Endothelial cell of umbilical vein (primary cell): ENCODE data around the gene DLK1. TPM values are rescaled to one million over a fixed set of nuclear protein-coding genes. Genes with fewer than 3 reads are reported as not detected.

Experiments used
- BruUV-seq: library from RNA; stranded (reverse); fragments of 400-500 nt; replicated peaks from 2 replicates; lab custom pipeline; 2021; lab: Mats Ljungman, UMichigan
- CTCF ChIA-PET: fragments of 300-600, 350-600 bp; sonication (Branson Sonifier 250); formaldehyde crosslinking; loops from one replicate; lab custom pipeline; 2021; ENCODE audit warnings: antibody characterized with exemption, inconsistent platforms; lab: Charles Lee
- POLR2A ChIA-PET: fragments of 300-600, 350-600 bp; sonication (Branson Sonifier 250); formaldehyde crosslinking; loops from one replicate; lab custom pipeline; 2021; ENCODE audit warnings: antibody characterized with exemption, inconsistent platforms; lab: Charles Lee
- DNase-seq: peaks from one replicate; pipeline ENCODE4 v3.0.0-alpha.2; 2011; ENCODE audit warnings: low read depth, low spot score
- FAIRE-seq: peaks from 2 replicates; lab custom pipeline; 2011; peaks lifted over from hg19 to GRCh38; lab: Jason Lieb, UNC
- H2AFZ ChIP-seq: 2 replicates; pipeline ENCODE4 v1.6.0; 2012; ENCODE audit warnings: low read depth, low read length, control low read depth, inconsistent platforms
- H3K27ac ChIP-seq: 2 replicates; pipeline ENCODE4 v1.5.1; 2011; ENCODE audit warnings: low read depth, mild to moderate bottlenecking, control low read depth, low read length, moderate library complexity; ENCODE audit not compliant: insufficient read depth
- H3K27me3 ChIP-seq, 2 experiments: 2 replicates each; pipeline versions ENCODE4 v1.6.0 to v1.6.1; 2011; ENCODE audit warnings: low read length in 2 of 2, mixed read lengths in 1 of 2; ENCODE audit not compliant: control insufficient read depth in 2 of 2, insufficient read depth in 2 of 2
- H3K36me3 ChIP-seq, 2 experiments: 2 replicates in 1 of 2; 3 replicates in 1 of 2; pipeline ENCODE4 v1.5.1; 2011; ENCODE audit warnings: low read length in 2 of 2, mild to moderate bottlenecking in 1 of 2, moderate library complexity in 1 of 2; ENCODE audit not compliant: control insufficient read depth in 2 of 2, insufficient read depth in 2 of 2; ENCODE audit errors: extremely low read depth in 1 of 2
- H3K4me1 ChIP-seq: 3 replicates; pipeline ENCODE4 v1.5.1; 2011; ENCODE audit warnings: mild to moderate bottlenecking, low read length; ENCODE audit not compliant: control insufficient read depth, insufficient read depth; ENCODE audit errors: extremely low read depth
- H3K4me2 ChIP-seq: 2 replicates; pipeline ENCODE4 v1.6.1; 2011; ENCODE audit warnings: low read length, control low read depth, mixed read lengths; ENCODE audit not compliant: insufficient read depth
- H3K4me3 ChIP-seq, 3 experiments: fragments of 200-600 bp in 1 of 3; sonication (generic), shearing (Covaris generic) in 1 of 3; replicated peaks in 1 of 3; 2 replicates each; pipeline ENCODE4 v1.5.1; 2011 to 2016; ENCODE audit warnings: control low read depth in 3 of 3, low read length in 3 of 3, mild to moderate bottlenecking in 2 of 3, inconsistent platforms in 1 of 3, low read depth in 1 of 3, moderate library complexity in 1 of 3; ENCODE audit not compliant: insufficient read depth in 1 of 3
- H3K79me2 ChIP-seq: 2 replicates; pipeline ENCODE4 v1.6.0; 2012; ENCODE audit warnings: low read length, inconsistent platforms; ENCODE audit not compliant: control insufficient read depth, insufficient read depth
- H3K9ac ChIP-seq: replicated peaks from 2 replicates; pipeline ENCODE3; 2011; ENCODE audit warnings: low read length, control low read depth; ENCODE audit not compliant: insufficient read depth; ENCODE audit errors: extremely low read depth
- H3K9me1 ChIP-seq: replicated peaks from 3 replicates; pipeline ENCODE4 v1.6.0; 2011; ENCODE audit warnings: mild to moderate bottlenecking, low read length; ENCODE audit not compliant: control insufficient read depth, insufficient read depth; ENCODE audit errors: extremely low read depth
- H3K9me3 ChIP-seq: replicated peaks from 2 replicates; pipeline ENCODE4 v1.5.1; 2012; ENCODE audit warnings: low read length, inconsistent platforms; ENCODE audit not compliant: control insufficient read depth, insufficient read depth
- H4K20me1 ChIP-seq: replicated peaks from 2 replicates; pipeline ENCODE3; 2011; ENCODE audit warnings: mild to moderate bottlenecking, low read length; ENCODE audit not compliant: control insufficient read depth, insufficient read depth; ENCODE audit errors: extremely low read depth
- FOS ChIP-seq: IDR thresholded peaks from 2 replicates; pipeline ENCODE4 v1.6.1; 2011; ENCODE audit warnings: mild to moderate bottlenecking, low read length, moderate library complexity, borderline replicate concordance; ENCODE audit not compliant: insufficient read depth
- GATA2 ChIP-seq: IDR thresholded peaks from 2 replicates; pipeline ENCODE4 v1.7.0; 2011; ENCODE audit warnings: low read depth, mild to moderate bottlenecking, moderate library complexity, mixed read lengths, low read length; ENCODE audit not compliant: insufficient read length, insufficient read depth
- MAX ChIP-seq: IDR thresholded peaks from 2 replicates; pipeline ENCODE4 v1.6.1; 2011; ENCODE audit not compliant: insufficient read depth, insufficient read length
- POLR2AphosphoS5 ChIP-seq: IDR thresholded peaks from 2 replicates; pipeline ENCODE4 v1.6.1; 2012; ENCODE audit warnings: low read depth, mild to moderate bottlenecking, control low read depth, low read length, moderate library complexity; ENCODE audit not compliant: insufficient read depth
- dilution Hi-C: fragments of 300-500 bp; cut with MboI; formaldehyde crosslinking; loops from one replicate; pipeline ENCODE4 v1.15.0; 2019; ENCODE audit warnings: low sequenced_read_pairs; ENCODE audit not compliant: extremely low pct_ligation_motif_present
- intact Hi-C: fragments of 100-400 bp; cut with micrococcal nuclease; formaldehyde crosslinking; loops from one replicate; pipeline ENCODE4 v1.10.0; 2022
- polyA plus RNA-seq, 4 experiments: library from polyadenylated mRNA; depleted of rRNA in 3 of 4; stranded (reverse) in 3 of 4; unstranded in 1 of 4; fragments of >200 nt; gene quantifications; 2 replicates each; pipeline versions ENCODE4 v1.2.1 to v1.2.3, GENCODE V29; 2011 to 2012; ENCODE audit warnings: missing spikeins in 1 of 4
- total RNA-seq: library from RNA; stranded (reverse); gene quantifications from 2 replicates; pipeline ENCODE4 v1.2.3, GENCODE V29; 2021

Gene DLK1
- total and polyA plus RNA-seq, 2 donors (not counting 3 experiments of a cell fraction or from before 2014, with no cell fraction given): not detected

- Histone ChIP-seq H3K4me3 (no peak overlapping the region), H3K4me1 (no peaks in the 10 kb centered on the region), H3K27me3 (peaks cover 0 to 2% of the 10 kb centered on the region in 2 experiments), H3K9me3 (no peaks in the 10 kb centered on the region), H3K4me2 (no peak overlapping the region), H3K36me3 (no peaks in the 10 kb centered on the region), H4K20me1 (no peaks in the 10 kb centered on the region), H3K9ac (no peak overlapping the region), H3K9me1 (no peaks in the 10 kb centered on the region), H3K27ac (no peak overlapping the region), H2AFZ (no peak overlapping the region), H3K79me2 (no peaks in the 10 kb centered on the region)
- no peak for DNase-seq
- no peak for FAIRE-seq
- no peak for TF ChIP-seq POLR2AphosphoS5
- no peak for TF ChIP-seq FOS
- CTCF ChIA-PET: interaction anchor here (0.6 kb wide), 1 partner anchor 16 kb away, joined by 3 read pairs; no protein-coding TSS in a partner anchor
- POLR2A ChIA-PET: no interaction called here
- dilution Hi-C loops: no loop called here
- no TSS peak for BruUV-seq
- intact Hi-C loops: no loop called here
Measured at GRCh38 chr14:100750762-100751699, 24.3 kb downstream of the DLK1 start.

- Histone ChIP-seq H2AFZ (no peak overlapping the region), H3K4me3 (no peak overlapping the region), H3K4me1 (no peaks in the 10 kb centered on the region), H3K27me3 (no peaks in the 10 kb centered on the region), H3K9me1 (no peaks in the 10 kb centered on the region), H3K27ac (no peak overlapping the region), H3K9me3 (no peaks in the 10 kb centered on the region), H3K36me3 (no peaks in the 10 kb centered on the region), H3K79me2 (no peaks in the 10 kb centered on the region), H3K4me2 (no peak overlapping the region), H4K20me1 (no peaks in the 10 kb centered on the region), H3K9ac (no peak overlapping the region)
- ChIA-PET CTCF (interaction anchor here (0.8 kb wide), 1 partner anchor 44 kb away, joined by 3 read pairs; no protein-coding TSS in a partner anchor), POLR2A (no interaction called here)
- TF ChIP-seq MAX (no peak), GATA2 (no peak)
- dilution Hi-C loops (no loop called here), intact Hi-C loops (no loop called here)
- DNase-seq (no peak), FAIRE-seq (no peak)
- no TSS peak for BruUV-seq
Measured at GRCh38 chr14:100754020-100754419, 27.3 kb downstream of the DLK1 start.
